Measurements from ENCODE around the gene STK39.
A peak's percentile ranks its signal among the peaks of the same experiment; 100 is the strongest.
"Not testable (repeated sequence)": the region's sequence is repeated elsewhere in the genome, so short reads cannot be mapped to it uniquely, and the experiment has no call there.

STK39 gene

DNA sequence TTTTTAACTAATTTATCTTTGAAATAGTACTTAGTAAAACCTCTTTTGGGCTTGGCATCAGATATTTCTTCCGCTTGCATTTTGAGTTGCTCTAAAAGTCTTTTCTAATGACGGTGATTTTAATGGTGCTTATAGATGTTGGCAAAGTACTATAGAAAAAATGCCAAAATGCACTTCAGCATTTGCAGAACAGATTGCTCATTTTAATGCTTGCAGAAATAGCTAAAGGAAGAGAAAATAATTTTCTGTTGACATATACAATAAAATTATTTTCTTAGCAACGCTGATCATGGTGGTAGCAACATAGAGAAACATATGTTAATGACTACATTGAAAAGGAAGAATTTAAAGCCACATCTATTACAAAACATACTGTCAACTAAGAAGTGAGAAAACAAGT, 170.7 kb downstream of the STK39 start:
- no peak for DNase-seq

DNA sequence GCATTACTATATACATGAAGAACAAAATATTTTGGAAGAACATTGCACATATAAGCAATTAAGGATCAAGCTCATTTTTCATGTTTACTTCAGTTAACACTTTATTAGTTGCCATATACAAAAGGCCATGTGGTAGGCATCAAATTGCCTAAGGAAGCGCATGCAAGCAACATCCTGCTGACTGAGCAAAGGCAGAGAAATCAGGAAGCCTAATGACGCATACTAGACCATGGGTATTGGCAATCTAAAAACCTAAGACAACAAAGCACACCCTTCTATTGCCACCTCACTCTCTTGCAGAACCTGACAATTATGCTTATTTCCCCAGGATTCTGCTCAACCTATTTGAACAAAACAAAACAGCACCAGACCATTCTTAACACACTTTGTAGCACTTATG, 171.9 kb downstream of the STK39 start:
- DNase-seq, result no peak

DNA sequence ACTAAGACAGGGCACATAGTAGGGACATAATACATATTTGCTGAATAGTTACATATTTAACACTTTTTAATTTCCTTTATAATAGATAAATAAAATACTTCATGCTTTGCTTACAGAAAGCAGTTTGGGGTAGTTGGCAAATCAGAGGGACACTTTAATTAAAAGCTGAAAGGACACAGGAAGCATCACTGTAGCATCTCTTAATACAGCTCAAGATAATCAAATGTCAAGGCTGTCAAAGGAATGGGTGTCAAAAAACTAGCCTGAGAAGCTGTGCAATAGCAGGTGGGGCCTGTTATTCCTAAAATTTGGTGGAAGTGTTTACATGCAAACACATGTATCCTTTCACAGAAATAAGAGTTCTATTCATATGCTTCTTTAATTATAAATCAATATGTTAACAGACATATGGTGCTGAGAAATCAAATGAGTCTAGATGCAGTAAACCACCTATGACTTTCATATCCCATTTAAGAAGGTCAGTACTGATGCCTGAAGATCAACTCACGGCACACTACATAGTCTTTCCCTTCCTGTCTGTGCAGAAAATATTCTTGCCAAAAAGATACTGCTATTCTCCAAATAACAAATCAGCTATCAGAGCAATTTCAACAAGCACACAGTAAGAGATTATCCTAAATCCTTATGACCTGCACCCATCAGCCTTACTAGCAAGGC, 174.6 kb downstream of the STK39 start:
- DNase-seq, result no peak

DNA sequence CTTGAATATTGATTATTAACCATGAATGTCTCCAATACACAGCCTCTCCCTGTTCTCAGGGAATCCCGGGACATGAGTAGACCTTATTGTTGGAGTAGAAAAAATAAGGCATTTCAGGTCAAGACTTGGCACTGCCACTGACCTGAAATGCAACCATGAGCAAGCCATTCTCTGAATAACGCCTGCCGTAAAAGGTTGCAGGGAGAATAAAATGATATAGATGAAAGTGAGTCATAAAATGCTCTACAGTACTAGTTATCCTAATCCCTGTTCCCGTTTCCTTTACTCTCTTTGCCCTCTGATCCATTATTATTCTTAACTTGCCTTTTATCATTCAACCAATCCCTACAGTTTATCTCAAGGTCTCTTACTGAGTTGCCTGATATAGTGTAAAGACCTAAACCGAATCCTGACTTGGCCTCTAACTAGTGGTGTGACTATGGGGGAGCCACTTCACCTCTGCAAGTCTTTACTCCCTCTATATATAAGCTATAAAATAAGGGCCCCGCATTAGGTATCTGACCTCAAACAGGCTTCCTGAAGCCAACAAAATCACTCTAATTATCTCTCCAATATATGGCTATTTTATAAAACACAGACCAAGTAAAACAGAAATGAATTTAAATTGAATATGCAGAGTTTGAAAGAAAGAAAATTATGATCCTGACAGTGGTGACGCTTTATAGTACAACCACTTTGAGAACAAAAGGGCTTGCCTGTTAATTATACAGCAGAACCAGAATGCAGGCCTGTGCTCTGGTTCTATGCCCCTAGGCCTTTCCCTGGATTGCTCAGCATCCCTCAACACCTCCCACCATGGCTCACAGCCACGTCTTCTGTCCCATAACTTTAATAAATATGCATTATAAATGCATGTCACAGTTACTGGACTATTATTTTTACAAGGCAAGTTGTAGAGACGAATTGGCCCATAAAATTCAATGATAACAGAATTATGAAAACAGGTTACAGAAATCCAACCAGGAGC, 183.1 kb downstream of the STK39 start:
- DNase-seq, result no peak

DNA sequence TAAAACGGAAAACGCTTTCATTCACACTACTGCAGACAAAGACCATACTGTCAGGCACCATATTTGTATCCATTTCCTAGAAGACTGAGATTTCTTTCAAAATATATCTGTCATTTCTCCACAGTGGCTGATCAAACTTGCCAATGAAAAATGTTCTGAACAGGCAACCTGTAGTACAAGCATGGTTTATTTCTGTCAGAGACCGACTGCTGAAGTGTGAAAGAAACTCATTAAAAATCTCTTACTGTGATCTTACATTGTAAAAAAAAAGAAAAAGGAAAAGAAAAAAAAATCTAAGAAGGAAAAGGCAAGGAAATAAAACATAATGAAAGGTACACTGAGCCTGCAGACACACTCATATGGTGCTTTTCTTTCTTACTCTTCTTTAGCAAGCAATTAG, 184.5 kb downstream of the STK39 start:
- DNase-seq, result no peak

DNA sequence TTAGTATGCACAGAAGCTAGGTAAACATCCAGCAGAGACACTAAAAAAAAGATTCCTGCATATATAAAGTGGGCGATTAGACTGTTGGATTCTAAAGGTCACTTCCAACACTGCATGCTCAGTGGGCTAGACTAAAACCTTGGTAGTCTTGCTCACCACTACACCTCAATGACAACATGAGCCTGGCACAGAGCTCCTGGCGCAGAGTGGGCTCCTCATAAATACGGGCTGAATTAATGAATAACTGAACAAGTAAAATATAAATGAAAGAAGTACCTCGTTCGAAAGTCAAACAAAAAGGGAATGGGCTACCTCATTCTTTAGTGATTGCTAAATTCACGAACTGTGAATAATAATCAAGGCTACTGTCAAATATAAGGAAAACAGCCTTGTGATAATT, 185.3 kb downstream of the STK39 start:
- no peak for DNase-seq

DNA sequence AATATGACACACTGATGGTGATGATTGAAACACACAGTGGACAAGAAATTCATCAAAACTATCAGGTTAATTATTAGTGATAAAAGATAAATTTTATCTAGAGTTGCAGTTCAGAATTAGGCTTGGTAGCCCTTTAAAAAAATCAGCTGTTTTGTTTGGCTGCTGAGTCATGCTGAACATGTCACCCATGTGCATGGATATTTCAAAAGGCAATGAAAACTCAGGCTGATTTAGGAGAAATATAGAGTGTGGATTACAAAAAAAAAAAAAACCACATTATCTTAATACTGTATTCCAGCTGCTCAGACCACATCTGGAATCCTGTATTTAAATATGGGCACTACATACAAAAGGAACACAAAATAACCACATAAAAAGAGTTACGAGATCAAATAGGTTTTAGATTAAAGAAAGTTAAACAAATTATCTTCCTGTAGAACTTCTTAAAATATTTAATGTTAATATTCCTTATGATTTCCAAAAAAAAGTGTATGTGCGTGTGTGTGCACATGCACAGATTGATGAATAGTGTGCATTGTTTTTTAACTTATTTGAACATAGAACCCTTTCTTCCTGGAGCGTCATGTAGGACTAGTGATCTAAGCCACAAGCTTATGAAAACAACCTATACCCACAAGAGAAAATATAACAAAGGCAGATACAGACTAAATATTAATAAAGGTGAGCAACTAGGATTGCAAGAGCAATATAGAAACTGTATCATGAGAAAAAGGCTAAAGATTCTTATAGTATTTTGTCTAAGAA, 186.2 kb downstream of the STK39 start:
- DNase-seq, result no peak

DNA sequence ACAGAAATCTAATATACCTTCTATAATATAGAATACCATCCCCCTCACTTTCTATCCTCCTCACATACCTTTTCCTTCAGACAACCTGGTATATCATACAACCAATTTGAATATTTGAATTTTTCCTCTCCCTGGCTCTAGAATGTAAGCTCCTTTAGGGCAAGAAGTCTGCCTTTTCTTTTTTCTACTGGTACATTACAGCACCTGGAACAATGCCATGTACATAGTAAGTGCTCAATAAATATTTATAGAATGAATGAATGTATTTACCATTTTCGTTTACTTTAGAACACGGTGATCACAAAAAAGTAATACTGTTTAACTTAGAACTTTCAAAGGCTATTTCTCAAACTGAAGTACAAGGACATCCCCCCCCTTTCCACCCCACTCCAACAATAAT, 187.6 kb downstream of the STK39 start:
- no peak for DNase-seq

DNA sequence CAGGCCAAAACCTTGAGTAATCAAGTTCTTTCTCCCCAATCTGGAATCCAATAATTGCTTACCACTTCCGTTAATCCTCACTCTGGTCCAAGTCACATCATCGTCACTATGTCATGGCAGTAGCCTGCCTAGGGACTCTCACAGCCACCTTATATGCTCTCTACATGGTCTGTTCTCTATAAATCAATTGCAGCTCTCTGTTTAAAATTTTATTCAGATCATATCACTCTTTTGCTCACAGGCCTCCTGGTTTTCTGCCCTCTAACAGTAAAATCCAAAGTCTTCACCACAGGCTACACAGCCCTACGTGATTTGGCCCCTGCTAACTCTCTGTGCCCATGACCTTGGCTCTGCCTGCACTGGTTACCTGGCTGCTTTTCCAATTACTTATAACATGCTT, 188.7 kb downstream of the STK39 start:
- DNase-seq, result no peak

DNA sequence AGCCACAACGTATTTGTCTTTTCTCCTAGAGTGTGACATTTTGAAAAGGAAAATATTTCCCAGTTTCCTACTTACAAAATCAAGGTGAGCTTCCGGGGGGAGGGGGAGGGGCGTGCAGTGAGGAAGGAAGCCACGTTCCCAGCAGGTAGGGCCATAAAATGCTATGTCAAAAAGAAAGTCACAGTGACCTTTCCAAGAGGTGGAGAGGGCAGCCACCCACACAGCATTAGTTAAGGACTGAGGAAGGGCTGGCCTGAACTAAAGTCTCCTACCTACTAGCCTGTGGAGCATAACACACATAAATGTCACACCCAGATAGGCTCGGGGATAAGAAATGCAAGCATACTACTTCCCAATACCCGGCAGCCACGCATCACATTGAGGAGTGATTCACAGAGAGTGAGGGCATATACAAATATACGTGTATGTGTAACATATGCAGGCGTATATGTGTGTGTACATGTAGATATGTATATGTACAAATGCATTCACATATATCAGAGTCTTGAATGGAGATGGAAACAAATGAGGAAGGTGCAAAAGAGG, 191.1 kb downstream of the STK39 start:
- no peak for DNase-seq

DNA sequence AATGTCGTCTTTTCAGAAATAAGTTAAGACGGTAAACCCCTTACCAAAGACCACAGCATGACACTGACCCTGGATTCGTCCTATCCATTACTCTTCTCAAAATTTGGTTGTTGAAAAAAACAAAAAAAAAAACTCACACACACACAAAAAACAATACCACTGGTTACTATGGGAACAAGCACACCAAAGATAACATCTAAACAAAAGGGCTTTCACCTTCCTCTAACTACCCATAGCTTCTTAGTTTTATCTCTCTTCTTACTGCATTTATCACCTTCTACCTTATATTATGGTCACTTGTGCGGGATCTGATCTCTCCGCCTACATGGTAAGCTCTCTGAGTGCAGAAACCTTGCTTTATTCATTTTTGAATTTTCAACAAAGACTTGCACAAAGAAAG, 192.7 kb downstream of the STK39 start:
- no peak for DNase-seq

DNA sequence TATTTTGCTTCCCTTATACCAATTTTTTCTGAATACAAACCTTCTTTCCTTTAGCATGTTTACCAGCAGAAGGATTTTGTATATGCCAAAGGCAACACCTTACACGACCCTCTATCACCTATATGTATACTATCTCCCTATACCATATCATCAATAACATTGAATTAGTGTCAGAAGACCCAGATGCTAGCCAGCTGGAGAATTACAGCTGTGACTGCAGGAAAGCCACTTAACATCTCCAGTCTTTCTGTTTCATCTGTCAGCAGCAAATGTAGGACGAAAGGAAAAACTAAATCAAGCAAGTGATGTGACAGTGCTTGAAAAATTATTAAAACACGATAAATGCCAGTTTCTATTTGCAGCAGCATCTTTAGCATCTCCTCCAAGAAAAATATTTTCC, 193.7 kb downstream of the STK39 start:
- DNase-seq, result no peak

DNA sequence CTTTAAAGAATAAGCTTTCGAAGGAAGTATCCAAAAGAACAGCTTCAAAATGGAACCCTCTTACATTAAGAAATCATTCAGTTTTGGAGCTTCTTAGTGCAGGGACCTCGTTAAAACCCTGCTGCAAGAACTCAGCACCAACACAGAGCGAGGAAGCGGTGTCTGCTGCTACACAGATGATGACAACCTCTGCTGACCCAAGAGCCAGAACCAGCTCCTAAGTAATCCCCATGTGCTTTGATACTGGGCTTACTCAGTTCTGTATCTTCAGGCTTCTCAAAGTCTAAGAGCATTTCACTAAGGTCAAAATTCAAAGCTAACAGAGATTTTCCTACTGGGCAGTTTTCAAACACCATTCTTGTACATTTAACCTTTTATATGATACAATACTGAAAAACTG, 194.6 kb downstream of the STK39 start:
- no peak for DNase-seq

DNA sequence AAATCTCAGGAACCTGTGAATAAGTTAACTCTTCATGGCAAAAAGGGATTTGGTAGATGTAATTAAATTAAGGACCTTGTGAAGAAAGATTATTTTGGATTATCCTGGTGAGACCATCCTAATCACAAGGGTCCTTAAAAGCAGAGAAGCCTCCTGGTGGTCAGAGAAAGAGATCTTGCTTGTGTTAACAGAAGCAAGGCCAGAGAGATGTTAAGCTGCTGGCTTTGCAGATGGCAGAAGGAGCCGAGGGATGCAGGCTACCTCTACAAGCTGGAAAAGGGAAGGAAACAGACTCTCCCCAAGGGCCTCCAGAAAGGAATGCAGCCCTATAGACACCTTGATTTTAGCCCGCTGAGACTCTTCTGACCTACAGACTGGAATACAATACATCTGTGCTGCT, 197.0 kb downstream of the STK39 start:
- DNase-seq, result peak; percentile 57

DNA sequence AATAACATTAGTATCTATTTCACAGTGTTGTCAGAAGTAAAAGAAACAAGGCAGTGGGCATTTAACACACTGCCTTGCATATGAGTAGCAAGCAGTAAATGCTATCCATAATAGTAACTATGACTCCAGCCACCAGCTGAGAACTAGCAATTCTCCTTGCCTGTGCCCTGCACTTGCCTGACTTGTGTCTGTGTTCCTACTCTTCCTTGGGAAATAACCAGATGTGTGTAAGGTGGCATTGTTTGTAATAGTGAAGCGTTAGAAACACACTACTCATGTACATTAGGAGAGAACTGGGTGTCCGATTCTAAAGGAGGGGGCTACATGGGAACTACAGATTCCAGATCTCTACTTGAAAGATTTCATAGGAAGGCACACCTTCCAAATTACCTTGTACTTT, 197.8 kb downstream of the STK39 start:
- no peak for DNase-seq

DNA sequence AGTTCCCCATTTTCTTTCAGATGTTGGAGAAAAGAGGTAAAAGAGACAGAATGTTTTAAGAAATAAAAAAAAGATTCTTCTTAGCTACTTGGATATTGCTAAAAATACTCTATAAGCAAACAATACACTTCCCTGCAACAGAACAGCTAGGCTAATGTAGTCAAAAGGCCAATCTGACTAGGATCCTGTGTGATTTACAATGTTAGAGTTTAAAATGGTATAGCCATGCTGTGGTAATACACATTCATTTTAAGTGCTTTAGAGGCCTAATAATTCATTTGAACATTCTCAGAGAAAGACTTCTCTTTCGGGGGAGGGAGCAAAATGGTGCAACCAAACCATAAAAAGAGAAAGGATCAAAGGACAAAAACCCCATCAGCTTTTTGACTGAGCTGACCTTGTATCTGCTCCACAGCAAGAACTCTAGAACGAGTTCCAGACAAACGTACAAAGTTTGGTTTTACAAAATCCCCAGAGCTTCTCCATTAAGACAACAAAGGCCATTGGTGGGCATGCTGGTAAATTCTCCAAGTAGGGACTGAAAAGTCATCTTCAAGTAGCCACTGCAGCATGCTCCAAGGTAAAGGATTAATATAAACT, 200.2 kb downstream of the STK39 start:
- no peak for DNase-seq

DNA sequence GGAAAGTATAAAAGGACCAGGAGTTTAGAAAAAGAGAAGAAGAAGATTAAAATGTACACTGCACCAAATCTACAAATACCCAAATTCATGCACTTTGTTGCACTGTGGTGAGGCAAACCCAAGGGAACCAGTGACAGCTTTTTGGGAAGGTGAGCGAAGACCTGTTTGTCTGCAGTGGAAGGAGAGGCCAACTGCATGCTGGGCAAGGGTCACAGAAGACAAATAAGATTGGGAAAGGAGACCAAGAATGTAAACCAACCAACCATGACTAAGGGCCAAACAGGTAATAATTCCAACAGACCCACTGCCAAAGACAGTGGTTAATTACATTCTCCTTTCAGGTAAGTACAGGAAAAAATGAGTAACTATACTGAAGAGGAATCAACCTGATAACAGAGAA, 202.8 kb downstream of the STK39 start:
- no peak for DNase-seq

DNA sequence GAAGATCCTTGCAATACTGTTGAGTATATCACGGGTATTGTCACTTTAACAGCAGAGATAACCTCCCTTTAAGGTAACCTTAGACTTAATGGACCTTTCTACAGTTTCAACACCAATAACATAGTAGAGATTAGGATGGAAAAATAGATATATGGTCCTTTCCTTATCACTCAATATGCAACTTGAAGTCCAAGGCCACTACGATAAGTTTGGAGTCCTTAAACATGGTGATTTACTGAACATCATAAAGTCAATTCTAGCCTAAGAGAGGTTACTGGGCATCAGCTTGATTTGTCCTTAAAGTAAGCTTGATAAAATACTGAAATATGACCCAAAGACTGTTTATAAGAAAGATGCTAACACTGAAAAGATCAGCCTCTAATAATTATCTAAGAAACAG, 203.2 kb downstream of the STK39 start:
- no peak for DNase-seq

DNA sequence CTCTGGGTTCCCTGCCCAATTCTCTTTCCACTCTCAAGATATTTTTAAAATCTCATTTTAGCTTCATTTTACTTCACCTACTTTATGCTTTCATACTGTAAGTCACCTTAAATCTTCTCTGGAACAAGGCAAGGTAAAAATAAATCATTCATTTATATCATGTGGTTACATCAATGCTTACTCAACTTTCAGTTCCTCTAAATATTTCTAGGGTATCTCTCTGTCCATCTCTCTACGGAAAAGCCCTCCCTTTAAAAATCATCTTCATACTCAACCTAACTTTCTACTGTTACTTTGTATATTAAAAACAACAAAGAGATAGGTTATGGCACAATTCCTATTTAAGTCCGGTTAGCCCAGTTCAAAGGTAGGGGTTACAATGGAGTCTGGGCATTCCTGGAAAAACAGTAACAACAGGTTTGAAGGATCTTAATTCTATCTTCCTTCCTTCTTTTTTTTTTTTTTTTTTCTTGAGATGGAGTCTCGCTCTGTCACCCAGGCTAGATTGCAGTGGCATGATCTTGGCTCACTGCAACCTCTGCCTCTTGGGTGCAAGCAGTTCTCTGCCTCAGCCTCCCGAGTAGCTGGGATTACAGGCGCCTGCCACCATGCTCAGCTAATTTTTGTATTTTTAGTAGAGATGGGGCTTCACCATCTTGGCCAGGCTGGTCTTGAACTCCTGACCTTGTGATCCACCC, 205.1 kb downstream of the STK39 start:
- DNase-seq, result not testable (repeated sequence)

DNA sequence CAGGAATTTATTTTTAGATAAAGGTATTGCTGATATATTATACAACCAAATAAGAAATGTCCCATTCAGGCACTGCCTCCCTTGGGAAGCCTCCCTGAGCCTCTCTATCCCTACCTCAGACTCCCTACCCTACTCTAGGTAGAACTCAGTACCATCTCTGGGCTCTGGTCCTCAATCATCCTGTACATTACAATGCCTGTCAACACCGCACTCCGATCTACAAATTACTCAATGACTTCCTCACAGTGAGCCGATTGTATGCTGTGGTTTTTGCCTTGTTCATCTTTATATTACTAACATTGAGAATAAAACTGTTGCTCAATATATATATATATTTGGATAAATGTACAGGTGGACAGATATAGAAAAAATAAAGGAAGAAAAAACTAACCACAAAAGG, 207.5 kb downstream of the STK39 start:
- DNase-seq, result no peak

DNA sequence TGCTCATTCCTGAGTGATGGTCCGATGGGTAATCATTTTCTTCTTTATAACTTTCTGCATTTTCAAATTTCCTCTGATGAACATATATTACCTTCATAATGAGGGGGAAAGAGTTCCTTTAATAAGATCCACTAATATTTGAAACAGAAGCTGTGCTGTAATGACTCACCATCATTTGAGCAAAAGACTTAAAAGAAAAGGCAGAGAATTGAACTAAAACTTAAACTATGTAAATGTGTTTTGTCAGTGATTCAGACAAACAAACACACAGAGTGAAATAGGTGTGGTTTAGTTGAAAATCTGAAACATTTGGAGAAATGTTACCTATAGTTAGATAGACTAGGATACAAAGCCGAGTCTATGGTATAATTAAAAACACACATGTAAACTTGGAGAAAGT, 209.6 kb downstream of the STK39 start:
- no peak for DNase-seq

DNA sequence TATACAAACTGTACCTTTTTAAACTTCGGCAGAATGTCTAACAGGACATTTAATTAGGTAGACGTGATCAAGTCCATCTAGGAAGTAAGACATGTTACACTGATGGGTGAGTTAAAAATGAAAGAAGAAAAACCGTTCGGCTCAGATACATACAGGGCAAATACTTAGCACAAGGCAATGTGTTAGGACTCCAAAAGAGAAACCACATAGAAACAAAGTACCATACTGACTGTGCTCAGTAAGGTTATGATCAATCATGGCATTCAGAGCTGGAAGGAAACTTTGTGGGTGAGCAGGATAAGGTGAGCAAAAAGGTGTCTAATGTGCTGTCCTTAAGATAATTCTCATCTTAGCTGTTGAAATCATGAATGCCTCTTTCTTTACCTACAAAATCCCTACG, 211.9 kb downstream of the STK39 start:
- DNase-seq, result no peak
